ENCODE results near the gene TRAM2. TPM values are rescaled to one million over a fixed set of nuclear protein-coding genes. Genes with fewer than 3 reads are reported as not detected.

Gene TRAM2
- total and polyA plus RNA-seq, 12 donors, result 2.2 to 17.9 (median 10.3) TPM

GRCh38 chr6:52605610-52606185 lies 28.8 kb upstream of the TRAM2 start:
- DNase-seq, result no peak
- Histone ChIP-seq H3K27me3 (no peaks in the 10 kb centered on the region), H3K4me3 (no peak overlapping the region), H3K36me3 (replicated peaks in 1 of 2) (no peaks in the 10 kb centered on the region), H3K4me1 (replicated peaks in 1 of 2) (no peaks in the 10 kb centered on the region), H3K27ac (no peak overlapping the region), H3K9me3 (replicated peaks in 1 of 3) (no peaks in the 10 kb centered on the region)
- WGBS, 4 donors, result 75 to 86% (median 83%) methylated on average over 5 of the region's 5 CpGs
- TF ChIP-seq CTCF (IDR thresholded peaks at IDR 0.05), result no peak
- intact Hi-C loops (cut with DNase I), result no loop called here

- Histone ChIP-seq H3K4me1 (replicated peaks in 1 of 2) (peaks cover 0 to 2% of the 10 kb centered on the region in 2 donors), H3K9me3 (replicated peaks in 1 of 3) (no peaks in the 10 kb centered on the region), H3K27me3 (no peaks in the 10 kb centered on the region), H3K27ac (no peak overlapping the region), H3K4me3 (no peak overlapping the region), H3K36me3 (replicated peaks in 1 of 2) (no peaks in the 10 kb centered on the region)
- no peak for TF ChIP-seq POLR2A (IDR thresholded peaks at IDR 0.05)
- intact Hi-C loops (cut with DNase I), result no loop called here
- no peak for DNase-seq
- 52 to 63% (median 61%) methylated on average over 2 to 3 of the region's 3 CpGs for WGBS, 4 donors
Measured at GRCh38 chr6:52603000-52603795, 26.3 kb upstream of the TRAM2 start.

GRCh38 chr6:52598824-52599190 lies 21.9 kb upstream of the TRAM2 start:
- H3K9me3 ChIP-seq (replicated peaks in 1 of 3), result no peaks in the 10 kb centered on the region
- no peak for TF ChIP-seq CTCF (IDR thresholded peaks at IDR 0.05)
- TF ChIP-seq POLR2A (IDR thresholded peaks at IDR 0.05), result no peak
- H3K36me3 ChIP-seq (replicated peaks in 1 of 2), result no peaks in the 10 kb centered on the region
- 72 to 81% (median 79%) methylated on average over 2 of the region's 2 CpGs for WGBS, 4 donors
- DNase-seq, result no peak
- H3K4me1 ChIP-seq (replicated peaks in 1 of 2), result peaks cover 4 to 15% of the 10 kb centered on the region in 2 donors
- H3K27me3 ChIP-seq, result no peaks in the 10 kb centered on the region
- H3K27ac ChIP-seq, result no peak overlapping the region
- H3K4me3 ChIP-seq, result no peak overlapping the region
- intact Hi-C loops (cut with DNase I), result loop anchor here (5.0 to 10.0 kb wide), 3 partner anchors 66 to 187 kb away; no protein-coding TSS in a partner anchor

GRCh38 chr6:52598123-52598823 lies 21.4 kb upstream of the TRAM2 start:
- TF ChIP-seq CTCF (IDR thresholded peaks at IDR 0.05), result peak; percentile 71 to 91 (median 80)
- TF ChIP-seq POLR2A (IDR thresholded peaks at IDR 0.05), result no peak
- Histone ChIP-seq H3K27ac (peak overlapping the region in 2 of 5 donors; percentile 35 to 63), H3K27me3 (no peaks in the 10 kb centered on the region), H3K36me3 (replicated peaks in 1 of 2) (no peaks in the 10 kb centered on the region), H3K9me3 (replicated peaks in 1 of 3) (no peaks in the 10 kb centered on the region), H3K4me3 (peak overlapping the region in 1 of 4 donors; percentile 26), H3K4me1 (replicated peaks in 1 of 2) (peaks cover 4 to 15% of the 10 kb centered on the region in 2 donors)
- intact Hi-C loops (cut with DNase I), result loop anchor here (5.0 to 10.0 kb wide), 3 partner anchors 67 to 186 kb away; no protein-coding TSS in a partner anchor
- 6 to 18% (median 14%) methylated on average over 8 to 12 of the region's 12 CpGs for WGBS, 4 donors
- peak; percentile 57 to 85 (median 79) for DNase-seq

Data from adrenal gland (tissue), 12 donors.